ENCODE results near the gene IRF6.

IRF6 gene

GRCh38 chr1:209805875-209806760, at the start of gene IRF6:
IRF6 (minus strand) TSS chr1:209806142; CDS start chr1:209801413, 4,729 bp downstream.
- peak; percentile 73 for DNase-seq

- DNase-seq: no peak
These were observed 49.7 kb upstream of the IRF6 start for GRCh38 chr1:209855623-209856022.

DNA sequence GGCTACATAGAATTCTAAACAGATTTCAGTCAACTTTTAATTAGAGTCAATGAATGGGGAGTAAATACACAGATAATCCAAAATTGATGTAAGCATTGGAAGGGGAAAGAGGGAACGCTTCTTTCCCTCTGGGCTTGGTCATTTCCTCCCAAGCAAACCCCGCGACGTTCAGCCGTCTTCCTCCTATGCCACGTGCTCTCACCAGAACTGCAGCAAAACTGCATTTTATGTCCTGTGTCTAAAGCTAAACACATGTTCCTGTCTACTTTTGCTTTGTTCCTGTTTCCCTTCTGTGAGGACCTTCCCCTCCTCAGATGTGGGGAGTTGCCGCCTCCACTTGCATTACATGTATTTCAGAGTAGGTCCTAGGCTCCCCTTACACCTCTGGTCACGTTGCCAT, 49.1 kb upstream of the IRF6 start:
- no peak for DNase-seq

GRCh38 chr1:209854196-209854595, 48.3 kb upstream of the IRF6 start:
- DNase-seq: no peak

GRCh38 chr1:209853676-209854075, 47.7 kb upstream of the IRF6 start:
- no peak for DNase-seq

GRCh38 chr1:209850342-209850979, 44.5 kb upstream of the IRF6 start:
- DNase-seq: peak; percentile 60

GRCh38 chr1:209849388-209849787, 43.4 kb upstream of the IRF6 start:
- DNase-seq: no peak

GRCh38 chr1:209845408-209845725, 39.4 kb upstream of the IRF6 start:
- DNase-seq: peak; percentile 73

- no peak for DNase-seq
These were observed 38.9 kb upstream of the IRF6 start for GRCh38 chr1:209844695-209845407.

GRCh38 chr1:209840611-209841010, 34.7 kb upstream of the IRF6 start:
- no peak for DNase-seq

GRCh38 chr1:209839875-209840546, 34.1 kb upstream of the IRF6 start:
- no peak for DNase-seq

- no peak for DNase-seq
These were observed 32.6 kb upstream of the IRF6 start for GRCh38 chr1:209838537-209838936.

DNA sequence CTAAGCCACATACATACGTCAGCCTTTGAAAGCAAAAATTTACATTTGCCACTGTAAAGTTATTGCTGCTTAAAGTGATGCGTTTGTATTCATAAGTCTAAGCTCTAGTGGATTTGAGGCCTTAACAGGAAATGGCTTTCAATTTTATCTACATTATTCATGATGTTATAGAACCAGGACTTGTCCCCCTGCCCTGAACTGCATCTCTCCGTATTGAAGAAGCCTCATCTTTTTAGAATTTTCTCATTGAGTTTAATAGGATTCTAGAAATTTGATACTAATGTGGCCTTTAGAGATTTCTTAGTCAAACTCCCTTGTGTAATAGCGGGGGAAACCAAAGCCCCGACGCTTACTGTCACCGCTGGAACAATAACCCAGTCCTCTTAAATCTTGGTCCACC, 31.7 kb upstream of the IRF6 start:
- no peak for DNase-seq

DNA sequence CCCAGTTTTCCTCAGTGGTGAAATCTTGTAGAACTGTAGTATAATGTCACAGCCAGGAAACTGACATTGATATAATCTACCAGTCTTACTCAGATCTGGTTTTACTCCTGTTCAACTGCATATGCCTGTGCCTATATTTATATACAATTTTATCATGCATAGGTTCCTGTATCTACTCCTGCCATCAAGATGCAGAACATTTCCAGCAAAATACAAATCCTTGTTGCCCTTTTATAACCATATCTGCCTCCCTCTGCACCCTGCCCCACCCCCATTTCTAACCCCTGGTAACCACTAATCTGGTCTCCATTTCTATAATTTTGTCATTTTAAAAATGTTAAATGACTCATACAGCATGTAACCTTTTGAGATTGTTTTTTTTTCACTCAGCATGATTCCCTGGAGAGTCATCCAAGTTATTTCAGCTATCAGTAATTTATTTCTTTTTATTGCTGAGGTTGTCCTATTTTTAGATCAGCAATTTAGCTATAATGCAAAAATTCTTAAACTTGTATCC, 29.9 kb upstream of the IRF6 start:
- no peak for DNase-seq

DNA sequence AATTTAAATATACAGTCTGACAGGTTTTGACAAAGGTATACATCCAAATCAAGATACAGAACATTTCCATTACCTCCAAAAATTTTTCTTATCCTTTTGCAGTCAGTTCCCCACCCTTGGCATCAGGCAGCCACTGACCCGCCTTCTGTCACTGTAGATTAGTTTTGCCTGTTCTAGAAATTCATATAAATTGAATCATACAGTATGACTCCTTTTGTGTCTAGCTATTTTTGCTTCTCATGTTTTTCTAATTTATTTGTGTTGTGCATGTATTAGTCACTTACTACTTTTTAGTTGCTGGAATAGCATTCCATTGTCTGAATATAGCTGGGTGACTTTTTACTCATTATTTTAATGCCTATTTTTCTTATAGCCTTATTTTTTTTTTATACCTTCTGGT, 25.7 kb upstream of the IRF6 start:
- DNase-seq: no peak

- DNase-seq: no peak
These were observed 24.8 kb upstream of the IRF6 start for GRCh38 chr1:209830722-209831121.

GRCh38 chr1:209829716-209830115, 23.8 kb upstream of the IRF6 start:
- no peak for DNase-seq

- peak; percentile 92 for DNase-seq
These were observed 21.7 kb upstream of the IRF6 start, which contains the start of gene UTP25 for GRCh38 chr1:209827384-209828262. UTP25 (plus strand) TSS chr1:209827972; CDS start chr1:209828064, 92 bp downstream.

GRCh38 chr1:209825591-209826434, 19.9 kb upstream of the IRF6 start:
- no peak for DNase-seq

DNA sequence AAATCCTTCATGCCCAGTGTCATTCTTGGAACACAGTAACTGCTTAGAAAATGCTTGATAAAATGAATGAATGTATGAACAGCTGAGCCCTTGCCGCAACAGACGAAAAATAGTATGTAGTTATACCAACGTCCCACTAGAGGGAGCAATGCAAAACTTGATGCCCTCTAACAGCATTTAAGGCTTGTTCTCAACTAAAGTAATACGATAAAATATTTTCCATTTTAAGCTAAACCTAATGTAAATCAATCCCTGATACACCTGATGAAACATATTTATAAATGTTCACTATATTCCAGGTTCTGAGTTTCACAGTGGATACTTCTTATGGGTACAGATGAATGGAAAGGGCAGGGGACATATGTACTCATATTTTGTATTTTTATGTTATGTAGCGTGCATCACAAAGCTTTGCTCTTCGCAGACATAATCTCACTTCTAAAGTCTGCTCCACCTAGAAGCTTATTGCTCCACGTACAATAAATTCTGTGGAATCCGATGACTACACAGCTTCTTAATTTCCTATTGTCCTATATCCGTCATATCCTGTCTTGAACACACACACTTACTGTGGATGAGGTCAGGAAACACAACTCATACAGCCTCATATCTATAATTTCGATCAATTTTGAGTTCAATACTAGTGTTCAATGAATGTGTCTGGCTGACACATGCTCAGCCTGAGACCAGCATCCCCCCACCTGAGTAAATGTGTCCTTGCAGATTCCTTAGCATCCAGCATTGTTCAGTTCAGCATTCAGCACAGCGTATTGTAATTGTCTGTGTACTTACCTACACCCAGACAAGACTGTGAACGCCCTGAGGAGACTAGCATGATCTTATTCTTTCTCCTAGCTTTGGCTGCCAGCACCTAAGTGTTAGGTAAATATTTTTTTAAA, 17.4 kb upstream of the IRF6 start:
- DNase-seq: peak; percentile 70
